ENCODE data around the gene POLR2C.

GRCh38 chr16:57471209-57471608 lies 8.7 kb downstream of the POLR2C start:
- TF ChIP-seq CTCF (IDR thresholded peaks at IDR 0.05) (no peak), POLR2AphosphoS5 (IDR thresholded peaks at IDR 0.05) (no peak), EP300 (IDR thresholded peaks at IDR 0.05) (no peak)

Measured in gastroesophageal sphincter (tissue), 3 donors.